ENCODE measurements around the gene TBPL1. TPM values are rescaled to one million over a fixed set of nuclear protein-coding genes. Genes with fewer than 3 reads are reported as not detected.

TBPL1 gene
- total RNA-seq, 1 donor from 2014 or later = 7.8 TPM

GRCh38 chr6:134002821-134003220 is 49.8 kb downstream of the TBPL1 start:
- H3K27ac ChIP-seq (ENCODE audit: low read depth, low read length) = no peak overlapping the region
- no peaks in the 10 kb centered on the region for H3K27me3 ChIP-seq (ENCODE audit: control insufficient read depth in 3 of 3, insufficient read depth in 3 of 3, low read length in 3 of 3)
- peaks cover 0 to 3% (median 0%) of the 10 kb centered on the region in 3 donors for H3K36me3 ChIP-seq (ENCODE audit: control insufficient read depth in 3 of 3, insufficient read depth in 3 of 3, low read length in 3 of 3)
- H3K4me1 ChIP-seq (ENCODE audit: control insufficient read depth in 3 of 3, insufficient read depth in 3 of 3, low read length in 3 of 3) = peaks cover 0 to 3% (median 0%) of the 10 kb centered on the region in 3 donors
- no peaks in the 10 kb centered on the region for H3K9me3 ChIP-seq (ENCODE audit: control insufficient read depth in 3 of 3, low read length in 3 of 3)
- H3K4me3 ChIP-seq (ENCODE audit: low read length in 3 of 3) = no peak overlapping the region
- no peak overlapping the region for H3K9ac ChIP-seq (ENCODE audit: low read depth in 1 of 3, low read length in 3 of 3)

- H3K4me3 ChIP-seq (ENCODE audit: low read length in 3 of 3) = no peak overlapping the region
- H3K9me3 ChIP-seq (ENCODE audit: control insufficient read depth in 3 of 3, low read length in 3 of 3) = no peaks in the 10 kb centered on the region
- no peak overlapping the region for H3K9ac ChIP-seq (ENCODE audit: low read depth in 1 of 3, low read length in 3 of 3)
- H3K27me3 ChIP-seq (ENCODE audit: control insufficient read depth in 3 of 3, insufficient read depth in 3 of 3, low read length in 3 of 3) = no peaks in the 10 kb centered on the region
- peaks cover 0 to 3% (median 0%) of the 10 kb centered on the region in 3 donors for H3K36me3 ChIP-seq (ENCODE audit: control insufficient read depth in 3 of 3, insufficient read depth in 3 of 3, low read length in 3 of 3)
- H3K4me1 ChIP-seq (ENCODE audit: control insufficient read depth in 3 of 3, insufficient read depth in 3 of 3, low read length in 3 of 3) = peaks cover 0 to 3% (median 0%) of the 10 kb centered on the region in 3 donors
- H3K27ac ChIP-seq (ENCODE audit: low read depth, low read length) = no peak overlapping the region
Measured at GRCh38 chr6:134003542-134003951, 50.5 kb downstream of the TBPL1 start.

- Histone ChIP-seq H3K4me1 (ENCODE audit: control insufficient read depth in 3 of 3, insufficient read depth in 3 of 3, low read length in 3 of 3) (peaks cover 0 to 3% (median 0%) of the 10 kb centered on the region in 3 donors), H3K27ac (ENCODE audit: low read depth, low read length) (no peak overlapping the region), H3K36me3 (ENCODE audit: control insufficient read depth in 3 of 3, insufficient read depth in 3 of 3, low read length in 3 of 3) (peaks cover 0 to 2% (median 0%) of the 10 kb centered on the region in 3 donors), H3K9ac (ENCODE audit: low read depth in 1 of 3, low read length in 3 of 3) (no peak overlapping the region), H3K9me3 (ENCODE audit: control insufficient read depth in 3 of 3, low read length in 3 of 3) (no peaks in the 10 kb centered on the region), H3K27me3 (ENCODE audit: control insufficient read depth in 3 of 3, insufficient read depth in 3 of 3, low read length in 3 of 3) (no peaks in the 10 kb centered on the region), H3K4me3 (ENCODE audit: low read length in 3 of 3) (no peak overlapping the region)
Measured at GRCh38 chr6:134004714-134005113, 51.7 kb downstream of the TBPL1 start.

- H3K9me3 ChIP-seq (ENCODE audit: control insufficient read depth in 3 of 3, low read length in 3 of 3) = no peaks in the 10 kb centered on the region
- no peaks in the 10 kb centered on the region for H3K36me3 ChIP-seq (ENCODE audit: control insufficient read depth in 3 of 3, insufficient read depth in 3 of 3, low read length in 3 of 3)
- no peak overlapping the region for H3K4me3 ChIP-seq (ENCODE audit: low read length in 3 of 3)
- H3K27ac ChIP-seq (ENCODE audit: low read depth, low read length) = no peak overlapping the region
- H3K9ac ChIP-seq (ENCODE audit: low read depth in 1 of 3, low read length in 3 of 3) = no peak overlapping the region
- H3K4me1 ChIP-seq (ENCODE audit: control insufficient read depth in 3 of 3, insufficient read depth in 3 of 3, low read length in 3 of 3) = peaks cover 0 to 3% (median 0%) of the 10 kb centered on the region in 3 donors
- H3K27me3 ChIP-seq (ENCODE audit: control insufficient read depth in 3 of 3, insufficient read depth in 3 of 3, low read length in 3 of 3) = no peaks in the 10 kb centered on the region
Measured at GRCh38 chr6:134005800-134006199, 52.8 kb downstream of the TBPL1 start.

GRCh38 chr6:134007077-134007476 is 54.1 kb downstream of the TBPL1 start:
- no peaks in the 10 kb centered on the region for H3K9me3 ChIP-seq (ENCODE audit: control insufficient read depth in 3 of 3, low read length in 3 of 3)

GRCh38 chr6:134009876-134010275 is 56.9 kb downstream of the TBPL1 start:
- Histone ChIP-seq H3K4me3 (ENCODE audit: low read length in 3 of 3) (no peak overlapping the region), H3K9me3 (ENCODE audit: control insufficient read depth in 3 of 3, low read length in 3 of 3) (no peaks in the 10 kb centered on the region)

More at GRCh38 chr6:134007077-134007476, 54.1 kb downstream of the TBPL1 start:
- H3K36me3 ChIP-seq (ENCODE audit: control insufficient read depth in 3 of 3, insufficient read depth in 3 of 3, low read length in 3 of 3) = no peaks in the 10 kb centered on the region
- H3K27ac ChIP-seq (ENCODE audit: low read depth, low read length) = no peak overlapping the region
- no peak overlapping the region for H3K4me3 ChIP-seq (ENCODE audit: low read length in 3 of 3)
- no peak overlapping the region for H3K9ac ChIP-seq (ENCODE audit: low read depth in 1 of 3, low read length in 3 of 3)
- peaks cover 0 to 3% (median 0%) of the 10 kb centered on the region in 3 donors for H3K4me1 ChIP-seq (ENCODE audit: control insufficient read depth in 3 of 3, insufficient read depth in 3 of 3, low read length in 3 of 3)
- no peaks in the 10 kb centered on the region for H3K27me3 ChIP-seq (ENCODE audit: control insufficient read depth in 3 of 3, insufficient read depth in 3 of 3, low read length in 3 of 3)

GRCh38 chr6:134010400-134010799 is 57.4 kb downstream of the TBPL1 start:
- H3K27me3 ChIP-seq (ENCODE audit: control insufficient read depth in 3 of 3, insufficient read depth in 3 of 3, low read length in 3 of 3) = no peaks in the 10 kb centered on the region
- H3K4me1 ChIP-seq (ENCODE audit: control insufficient read depth in 3 of 3, insufficient read depth in 3 of 3, low read length in 3 of 3) = peaks cover 0 to 3% (median 0%) of the 10 kb centered on the region in 3 donors
- H3K27ac ChIP-seq (ENCODE audit: low read depth, low read length) = no peak overlapping the region
- H3K9me3 ChIP-seq (ENCODE audit: control insufficient read depth in 3 of 3, low read length in 3 of 3) = no peaks in the 10 kb centered on the region
- H3K36me3 ChIP-seq (ENCODE audit: control insufficient read depth in 3 of 3, insufficient read depth in 3 of 3, low read length in 3 of 3) = no peaks in the 10 kb centered on the region
- no peak overlapping the region for H3K4me3 ChIP-seq (ENCODE audit: low read length in 3 of 3)
- no peak overlapping the region for H3K9ac ChIP-seq (ENCODE audit: low read depth in 1 of 3, low read length in 3 of 3)

More at GRCh38 chr6:134009876-134010275, 56.9 kb downstream of the TBPL1 start:
- Histone ChIP-seq H3K4me1 (ENCODE audit: control insufficient read depth in 3 of 3, insufficient read depth in 3 of 3, low read length in 3 of 3) (peaks cover 0 to 3% (median 0%) of the 10 kb centered on the region in 3 donors), H3K27me3 (ENCODE audit: control insufficient read depth in 3 of 3, insufficient read depth in 3 of 3, low read length in 3 of 3) (no peaks in the 10 kb centered on the region), H3K9ac (ENCODE audit: low read depth in 1 of 3, low read length in 3 of 3) (no peak overlapping the region), H3K27ac (ENCODE audit: low read depth, low read length) (no peak overlapping the region), H3K36me3 (ENCODE audit: control insufficient read depth in 3 of 3, insufficient read depth in 3 of 3, low read length in 3 of 3) (no peaks in the 10 kb centered on the region)

GRCh38 chr6:134010974-134011373 is 58.0 kb downstream of the TBPL1 start:
- Histone ChIP-seq H3K9me3 (ENCODE audit: control insufficient read depth in 3 of 3, low read length in 3 of 3) (no peaks in the 10 kb centered on the region), H3K4me1 (ENCODE audit: control insufficient read depth in 3 of 3, insufficient read depth in 3 of 3, low read length in 3 of 3) (peaks cover 0 to 3% (median 0%) of the 10 kb centered on the region in 3 donors), H3K36me3 (ENCODE audit: control insufficient read depth in 3 of 3, insufficient read depth in 3 of 3, low read length in 3 of 3) (no peaks in the 10 kb centered on the region), H3K27ac (ENCODE audit: low read depth, low read length) (no peak overlapping the region), H3K9ac (ENCODE audit: low read depth in 1 of 3, low read length in 3 of 3) (no peak overlapping the region), H3K4me3 (ENCODE audit: low read length in 3 of 3) (no peak overlapping the region), H3K27me3 (ENCODE audit: control insufficient read depth in 3 of 3, insufficient read depth in 3 of 3, low read length in 3 of 3) (no peaks in the 10 kb centered on the region)

- H3K27me3 ChIP-seq (ENCODE audit: control insufficient read depth in 3 of 3, insufficient read depth in 3 of 3, low read length in 3 of 3) = no peaks in the 10 kb centered on the region
- H3K4me1 ChIP-seq (ENCODE audit: control insufficient read depth in 3 of 3, insufficient read depth in 3 of 3, low read length in 3 of 3) = no peaks in the 10 kb centered on the region
- no peak overlapping the region for H3K9ac ChIP-seq (ENCODE audit: low read depth in 1 of 3, low read length in 3 of 3)
- H3K27ac ChIP-seq (ENCODE audit: low read depth, low read length) = no peak overlapping the region
- H3K9me3 ChIP-seq (ENCODE audit: control insufficient read depth in 3 of 3, low read length in 3 of 3) = no peaks in the 10 kb centered on the region
- no peak overlapping the region for H3K4me3 ChIP-seq (ENCODE audit: low read length in 3 of 3)
- H3K36me3 ChIP-seq (ENCODE audit: control insufficient read depth in 3 of 3, insufficient read depth in 3 of 3, low read length in 3 of 3) = peaks cover 0 to 2% (median 0%) of the 10 kb centered on the region in 3 donors
Measured at GRCh38 chr6:134014588-134015137, 61.6 kb downstream of the TBPL1 start.

GRCh38 chr6:134015719-134016557 is 62.9 kb downstream of the TBPL1 start:
- Histone ChIP-seq H3K9me3 (ENCODE audit: control insufficient read depth in 3 of 3, low read length in 3 of 3) (no peaks in the 10 kb centered on the region), H3K27me3 (ENCODE audit: control insufficient read depth in 3 of 3, insufficient read depth in 3 of 3, low read length in 3 of 3) (no peaks in the 10 kb centered on the region), H3K4me1 (ENCODE audit: control insufficient read depth in 3 of 3, insufficient read depth in 3 of 3, low read length in 3 of 3) (peaks cover 0 to 7% (median 0%) of the 10 kb centered on the region in 3 donors), H3K9ac (ENCODE audit: low read depth in 1 of 3, low read length in 3 of 3) (no peak overlapping the region), H3K36me3 (ENCODE audit: control insufficient read depth in 3 of 3, insufficient read depth in 3 of 3, low read length in 3 of 3) (peaks cover 0 to 2% (median 0%) of the 10 kb centered on the region in 3 donors), H3K4me3 (ENCODE audit: low read length in 3 of 3) (no peak overlapping the region), H3K27ac (ENCODE audit: low read depth, low read length) (no peak overlapping the region)

Data from skeletal muscle tissue (tissue), 4 donors.